Testis (tissue), 2 donors: ENCODE data around the gene SYNDIG1.

Experiments used
- POLR2A ChIP-seq: fragments of 450-650 bp; IDR thresholded peaks from one replicate; pipeline ENCODE4 v1.6.1; 2017; ENCODE audit warnings: antibody characterized with exemption, mild to moderate bottlenecking, moderate library complexity
- TF ChIP-seq, protein P1 (sequence below), 3 experiments: fragments of 450-650 bp in 2 of 3; fragments of 200-600 bp in 1 of 3; sonication (generic) in 1 of 3; IDR thresholded peaks; one replicate each; pipeline ENCODE4 v1.5.1; 2016 to 2019; ENCODE audit warnings: antibody characterized with exemption in 3 of 3, mild to moderate bottlenecking in 2 of 3, moderate library complexity in 1 of 3

DNA sequence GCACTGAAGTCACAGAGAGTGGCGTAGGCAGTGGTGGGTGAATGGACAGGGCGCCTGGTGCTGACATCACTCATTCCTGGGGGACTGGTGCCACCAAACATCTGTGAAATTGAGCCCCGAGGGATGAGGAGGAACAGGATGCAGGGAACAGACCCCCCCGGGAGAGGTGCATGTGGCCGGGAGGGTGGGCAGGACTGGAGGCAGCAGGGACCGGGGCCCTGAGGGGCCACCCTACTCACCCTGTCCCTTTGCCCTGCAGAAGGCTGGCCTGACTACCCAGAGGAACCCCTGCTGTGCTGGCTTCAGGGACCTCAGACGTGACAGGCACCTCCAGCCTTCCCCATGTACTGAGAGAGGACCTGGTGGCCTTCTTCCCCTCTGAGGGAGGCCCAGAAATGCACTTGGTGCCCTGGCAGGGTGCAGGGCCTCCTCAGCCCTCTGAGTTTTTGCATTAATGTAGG is 25.1 kb downstream of the SYNDIG1 start:
- TF ChIP-seq, protein P1, sequence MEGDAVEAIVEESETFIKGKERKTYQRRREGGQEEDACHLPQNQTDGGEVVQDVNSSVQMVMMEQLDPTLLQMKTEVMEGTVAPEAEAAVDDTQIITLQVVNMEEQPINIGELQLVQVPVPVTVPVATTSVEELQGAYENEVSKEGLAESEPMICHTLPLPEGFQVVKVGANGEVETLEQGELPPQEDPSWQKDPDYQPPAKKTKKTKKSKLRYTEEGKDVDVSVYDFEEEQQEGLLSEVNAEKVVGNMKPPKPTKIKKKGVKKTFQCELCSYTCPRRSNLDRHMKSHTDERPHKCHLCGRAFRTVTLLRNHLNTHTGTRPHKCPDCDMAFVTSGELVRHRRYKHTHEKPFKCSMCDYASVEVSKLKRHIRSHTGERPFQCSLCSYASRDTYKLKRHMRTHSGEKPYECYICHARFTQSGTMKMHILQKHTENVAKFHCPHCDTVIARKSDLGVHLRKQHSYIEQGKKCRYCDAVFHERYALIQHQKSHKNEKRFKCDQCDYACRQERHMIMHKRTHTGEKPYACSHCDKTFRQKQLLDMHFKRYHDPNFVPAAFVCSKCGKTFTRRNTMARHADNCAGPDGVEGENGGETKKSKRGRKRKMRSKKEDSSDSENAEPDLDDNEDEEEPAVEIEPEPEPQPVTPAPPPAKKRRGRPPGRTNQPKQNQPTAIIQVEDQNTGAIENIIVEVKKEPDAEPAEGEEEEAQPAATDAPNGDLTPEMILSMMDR (IDR thresholded peaks at IDR 0.05) = no peak
- TF ChIP-seq POLR2A = no peak
